ENCODE measurements around the gene TMCO4. TPM values are rescaled to one million over a fixed set of nuclear protein-coding genes. Genes with fewer than 3 reads are reported as not detected.

The TMCO4 gene
- total and polyA plus RNA-seq, 2 of the 8 experiments (the other 6 are each of a cell fraction or from before 2014, with no cell fraction given) = 3.0 to 3.1 TPM

GRCh38 chr1:19655718-19656080 lies 144.0 kb downstream of the TMCO4 start (continued):
- TF ChIP-seq CHD7 (IDR thresholded peaks at IDR 0.05; ENCODE audit: insufficient replicate concordance, low read length) = no peak

Data from H1 (cell line).